Lower leg skin (tissue), 4 donors: Measurements from ENCODE around the gene GALNT14. TPM values are rescaled to one million over a fixed set of nuclear protein-coding genes. Genes with fewer than 3 reads are reported as not detected.

Experiments used
- DNase-seq, 2 donors: peaks; one replicate each; pipeline ENCODE4 v3.0.0-alpha.2; 2019; ENCODE audit warnings: low spot score in 2 of 2
- H3K4me3 ChIP-seq: fragments of 200-600 bp; sonication (generic); 2 replicates; pipeline ENCODE4 v1.5.1; 2017; ENCODE audit warnings: mild to moderate bottlenecking, low read depth; ENCODE audit not compliant: poor library complexity, severe bottlenecking
- CTCF ChIP-seq, 3 donors: fragments of 450-650 bp; IDR thresholded peaks; one replicate each; pipeline ENCODE4 v1.5.1; 2016; ENCODE audit warnings: antibody characterized with exemption in 3 of 3, mild to moderate bottlenecking in 3 of 3, moderate library complexity in 2 of 3
- POLR2A ChIP-seq, 2 donors: fragments of 450-650 bp; IDR thresholded peaks; one replicate each; pipeline ENCODE4 v1.6.1; 2016 to 2017; ENCODE audit warnings: antibody characterized with exemption in 2 of 2, mild to moderate bottlenecking in 1 of 2, moderate library complexity in 1 of 2
- whole genome bisulfite sequencing, 2 donors: methylation state at CpG; one replicate each; pipeline ENCODE4 v1.1.5; 2018; 5-methylcytosine and 5-hydroxymethylcytosine counted together
- intact Hi-C: fragments of 100-400 bp; cut with DNase I; formaldehyde crosslinking; loops from one replicate; pipeline ENCODE4 v1.15.0; 2023; ENCODE audit warnings: low total_unique reads
- total RNA-seq, 4 donors: library from RNA; depleted of rRNA; stranded (reverse); fragments of >200 nt; gene quantifications; one replicate each; pipeline ENCODE4 v1.1.0, GENCODE V29; 2016

The GALNT14 gene
- total RNA-seq, 4 donors from 2014 or later = 2.5 to 6.2 (median 4.0) TPM

GRCh38 chr2:31000970-31001369 is 137.3 kb downstream of the GALNT14 start:
- DNase-seq = no peak
- no peak overlapping the region for H3K4me3 ChIP-seq
- TF ChIP-seq POLR2A (IDR thresholded peaks at IDR 0.05) (no peak), CTCF (IDR thresholded peaks at IDR 0.05) (no peak)
- 85 to 93% methylated on average over 3 of the region's 3 CpGs for WGBS, 2 donors
- intact Hi-C loops = no loop called here

- intact Hi-C loops = no loop called here
- 41 to 57% methylated on average over 3 of the region's 3 CpGs for WGBS, 2 donors
- DNase-seq = no peak
- TF ChIP-seq POLR2A (IDR thresholded peaks at IDR 0.05) = no peak
- TF ChIP-seq CTCF (IDR thresholded peaks at IDR 0.05) = no peak
- no peak overlapping the region for H3K4me3 ChIP-seq
Observed at GRCh38 chr2:30998672-30999071, 139.6 kb downstream of the GALNT14 start.

- no peak overlapping the region for H3K4me3 ChIP-seq
- TF ChIP-seq POLR2A (IDR thresholded peaks at IDR 0.05) (no peak), CTCF (IDR thresholded peaks at IDR 0.05) (no peak)
- intact Hi-C loops = no loop called here
- WGBS, 2 donors = 59 to 62% methylated on average over 5 of the region's 5 CpGs
- DNase-seq = no peak
Observed at GRCh38 chr2:30997979-30998378, 140.3 kb downstream of the GALNT14 start.

- DNase-seq = no peak
- 81 to 90% methylated on average over 11 of the region's 11 CpGs for WGBS, 2 donors
- no peak overlapping the region for H3K4me3 ChIP-seq
- intact Hi-C loops = no loop called here
- TF ChIP-seq CTCF (IDR thresholded peaks at IDR 0.05) (no peak), POLR2A (IDR thresholded peaks at IDR 0.05) (no peak)
Observed at GRCh38 chr2:30994227-30995056, 143.8 kb downstream of the GALNT14 start.

- no peak overlapping the region for H3K4me3 ChIP-seq
- TF ChIP-seq POLR2A (IDR thresholded peaks at IDR 0.05) = no peak
- TF ChIP-seq CTCF (IDR thresholded peaks at IDR 0.05) = no peak
- no peak for DNase-seq
- intact Hi-C loops = no loop called here
- 89 to 93% methylated on average over 18 of the region's 18 CpGs for WGBS, 2 donors
Observed at GRCh38 chr2:30992781-30993180, 145.5 kb downstream of the GALNT14 start.

GRCh38 chr2:30990671-30991070 is 147.6 kb downstream of the GALNT14 start:
- TF ChIP-seq CTCF (IDR thresholded peaks at IDR 0.05) = no peak
- TF ChIP-seq POLR2A (IDR thresholded peaks at IDR 0.05) = no peak
- 60 to 81% methylated on average over 4 of the region's 4 CpGs for WGBS, 2 donors
- no peak for DNase-seq
- intact Hi-C loops = no loop called here
- H3K4me3 ChIP-seq = no peak overlapping the region
